Measurements from ENCODE around the gene MRPL12. TPM values are rescaled to one million over a fixed set of nuclear protein-coding genes. Genes with fewer than 3 reads are reported as not detected.

The MRPL12 gene
- total and polyA plus RNA-seq, 2 experiments from 2014 or later, result 4.3 to 78.5 TPM

DNA sequence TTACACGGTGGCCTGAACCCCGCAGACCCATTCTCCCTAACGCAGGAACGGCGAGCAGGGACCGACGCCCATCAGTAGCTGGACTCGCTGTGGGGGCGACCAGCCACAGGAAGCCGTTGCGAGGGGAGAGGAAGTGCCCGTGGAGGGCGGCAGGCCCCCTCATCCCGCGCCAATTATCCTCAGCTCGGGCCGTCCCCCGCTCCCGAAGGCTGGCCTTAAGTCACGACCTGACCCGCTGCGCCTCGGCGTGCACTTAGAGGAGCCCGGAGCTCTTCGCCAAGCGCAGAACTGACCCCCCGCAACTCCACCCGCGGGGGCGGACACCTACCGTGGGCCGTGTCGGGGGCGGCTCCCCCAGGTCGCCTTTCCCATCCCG, 20.0 kb upstream of the MRPL12 start:
- Histone ChIP-seq H3K9me2 (ENCODE audit: insufficient read depth) (no peaks in the 10 kb centered on the region), H3K9me3 (ENCODE audit: low read depth) (no peaks in the 10 kb centered on the region), H3K4me1 (ENCODE audit: insufficient read depth) (peaks cover 23% of the 10 kb centered on the region), H3K4me2 (ENCODE audit: unreplicated experiment) (peak overlapping the region; percentile 88), H3F3A (ENCODE audit: insufficient read depth) (peaks cover 7% of the 10 kb centered on the region), H3K36me3 (ENCODE audit: low read depth) (peaks cover 19% of the 10 kb centered on the region), H2AFZ (peak overlapping the region; percentile 68), H3K27ac (peak overlapping the region; percentile 73), H3K27me3 (replicated peaks; ENCODE audit: insufficient read depth) (no peaks in the 10 kb centered on the region), H3K79me2 (ENCODE audit: insufficient read depth) (peaks cover 91% of the 10 kb centered on the region), H4K20me1 (ENCODE audit: insufficient read depth) (peaks cover 6% of the 10 kb centered on the region; the same call in 1 of the 2 replicates), H3K9ac (peak overlapping the region; percentile 93), H3K4me3 (peak overlapping the region; percentile 86)
- TF ChIP-seq EZH2 (IDR thresholded peaks at IDR 0.05; ENCODE audit: insufficient read depth, poor library complexity, severe bottlenecking), result no peak
- no peak for TF ChIP-seq EZH2phosphoT487 (IDR thresholded peaks at IDR 0.05; ENCODE audit: insufficient read depth, low read depth)
- in situ Hi-C loops (cut with MboI), result no loop called here
- peak; percentile 55 for DNase-seq
- WGBS, 2 experiments (ENCODE audit: low coverage in 1 of 2, low lambda C conversion rate in 2 of 2, missing lambda C conversion rate in 2 of 2), result 2% methylated on average over 26 to 28 of the region's 37 CpGs

DNA sequence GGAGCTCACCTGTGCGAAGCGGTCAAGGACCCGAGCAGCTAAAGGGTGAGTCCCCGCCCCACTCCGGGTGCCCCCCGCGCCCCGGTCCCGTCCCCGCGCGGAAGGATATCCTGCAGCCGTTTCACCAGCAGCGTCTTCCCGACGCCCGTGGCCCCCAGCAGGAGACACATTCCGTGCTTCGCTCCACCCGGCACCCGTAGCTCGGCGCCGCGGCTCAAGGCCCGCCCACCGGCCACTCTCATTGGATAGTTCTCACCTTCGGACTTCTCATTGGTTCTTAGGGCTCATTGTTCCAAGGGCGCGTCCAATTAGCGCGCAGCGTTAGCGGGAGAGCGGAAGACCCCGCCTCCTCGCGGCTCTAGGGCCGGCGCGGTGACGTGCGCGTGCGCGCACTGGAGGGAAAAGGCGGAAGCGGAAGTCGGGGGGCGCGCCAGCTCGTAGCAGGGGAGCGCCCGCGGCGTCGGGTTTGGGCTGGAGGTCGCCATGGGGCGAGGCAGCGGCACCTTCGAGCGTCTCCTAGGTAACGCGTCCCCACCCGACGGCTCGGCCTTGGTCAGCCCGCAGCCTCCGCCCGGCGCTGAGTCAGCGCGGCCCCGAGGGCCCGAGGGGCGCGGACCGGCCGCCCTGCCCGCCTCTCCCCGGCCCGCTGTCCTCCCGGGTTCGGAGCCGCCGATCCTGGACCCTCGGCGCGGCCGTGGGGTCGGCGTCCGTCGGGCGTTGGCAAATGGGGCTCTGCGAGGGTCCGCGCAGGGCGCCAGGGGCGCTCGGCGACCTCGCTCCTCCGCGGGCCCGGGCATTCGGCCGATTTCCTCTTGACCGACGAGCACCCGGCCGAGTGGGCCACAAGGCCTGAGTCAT, 19.4 kb upstream of the MRPL12 start, which contains the start of the genes ARL16 and HGS:
ARL16 (minus strand) TSS at position 214 of the 858 bp plus-strand sequence; CDS start at position 170, 44 bp downstream.
HGS (plus strand) TSS at position 428 of the 858 bp plus-strand sequence; CDS start at position 484, 56 bp downstream.
- no peaks in the 10 kb centered on the region for H3K9me2 ChIP-seq (ENCODE audit: insufficient read depth)
- peaks cover 92% of the 10 kb centered on the region for H3K79me2 ChIP-seq (ENCODE audit: insufficient read depth)
- H3K4me2 ChIP-seq (ENCODE audit: unreplicated experiment), result peak within 1 kb of the TSS; percentile 88
- WGBS, 2 experiments (ENCODE audit: low coverage in 1 of 2, low lambda C conversion rate in 2 of 2, missing lambda C conversion rate in 2 of 2), result 0 to 1% methylated on average over 90 to 112 of the region's 112 CpGs
- H3K36me3 ChIP-seq (ENCODE audit: low read depth), result peaks cover 23% of the 10 kb centered on the region
- H3K9ac ChIP-seq, result peak within 1 kb of the TSS; percentile 93
- H3K4me1 ChIP-seq (ENCODE audit: insufficient read depth), result peaks cover 23% of the 10 kb centered on the region
- in situ Hi-C loops (cut with MboI), result no loop called here
- peak within 1 kb of the TSS; percentile 68 for H2AFZ ChIP-seq
- peak; percentile 100 for DNase-seq
- no peaks in the 10 kb centered on the region for H3K27me3 ChIP-seq (replicated peaks; ENCODE audit: insufficient read depth)
- peaks cover 7% of the 10 kb centered on the region for H3F3A ChIP-seq (ENCODE audit: insufficient read depth)
- TF ChIP-seq EZH2 (IDR thresholded peaks at IDR 0.05; ENCODE audit: insufficient read depth, poor library complexity, severe bottlenecking) (no peak), EZH2phosphoT487 (IDR thresholded peaks at IDR 0.05; ENCODE audit: insufficient read depth, low read depth) (no peak)
- H4K20me1 ChIP-seq (ENCODE audit: insufficient read depth), result peaks cover 6% of the 10 kb centered on the region; the same call in 1 of the 2 replicates
- H3K9me3 ChIP-seq (ENCODE audit: low read depth), result no peaks in the 10 kb centered on the region
- H3K4me3 ChIP-seq, result peak within 1 kb of the TSS; percentile 86
- H3K27ac ChIP-seq, result peak within 1 kb of the TSS; percentile 96

DNA sequence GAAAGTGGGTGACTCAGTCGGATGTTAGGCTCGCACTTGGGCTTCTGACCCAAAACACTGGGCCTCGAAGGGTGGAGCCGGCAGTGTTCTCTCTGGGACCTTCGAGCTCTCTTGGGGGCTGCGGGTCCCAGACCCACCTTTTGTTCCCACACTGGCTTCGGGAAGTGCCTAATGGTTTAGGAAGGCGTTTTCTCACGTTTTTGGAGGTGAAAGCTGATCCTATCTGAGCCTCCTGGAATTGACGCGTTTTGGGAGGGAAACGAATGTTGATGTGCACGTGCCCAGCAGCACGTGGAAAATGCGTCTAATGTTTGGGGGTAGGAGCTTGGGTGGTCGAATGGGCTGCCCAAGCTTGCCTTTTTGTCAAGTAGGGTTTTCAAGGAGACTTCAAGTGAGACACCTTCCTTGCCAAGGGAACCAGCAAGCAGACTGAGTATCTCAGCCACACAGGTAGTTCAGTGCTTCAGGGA, 18.7 kb upstream of the MRPL12 start:
- no peaks in the 10 kb centered on the region for H3K27me3 ChIP-seq (replicated peaks; ENCODE audit: insufficient read depth)
- H3F3A ChIP-seq (ENCODE audit: insufficient read depth), result peaks cover 7% of the 10 kb centered on the region
- no peaks in the 10 kb centered on the region for H3K9me2 ChIP-seq (ENCODE audit: insufficient read depth)
- H3K4me2 ChIP-seq (ENCODE audit: unreplicated experiment), result peak overlapping the region; percentile 88
- H2AFZ ChIP-seq, result no peak overlapping the region
- peaks cover 92% of the 10 kb centered on the region for H3K79me2 ChIP-seq (ENCODE audit: insufficient read depth)
- peaks cover 6% of the 10 kb centered on the region; the same call in 1 of the 2 replicates for H4K20me1 ChIP-seq (ENCODE audit: insufficient read depth)
- H3K36me3 ChIP-seq (ENCODE audit: low read depth), result peaks cover 27% of the 10 kb centered on the region
- peak overlapping the region; percentile 96 for H3K27ac ChIP-seq
- DNase-seq, result no peak
- TF ChIP-seq EZH2phosphoT487 (IDR thresholded peaks at IDR 0.05; ENCODE audit: insufficient read depth, low read depth) (no peak), EZH2 (IDR thresholded peaks at IDR 0.05; ENCODE audit: insufficient read depth, poor library complexity, severe bottlenecking) (no peak)
- in situ Hi-C loops (cut with MboI), result no loop called here
- no peaks in the 10 kb centered on the region for H3K9me3 ChIP-seq (ENCODE audit: low read depth)
- 1 to 2% methylated on average over 16 of the region's 16 CpGs for WGBS, 2 experiments (ENCODE audit: low coverage in 1 of 2, low lambda C conversion rate in 2 of 2, missing lambda C conversion rate in 2 of 2)
- peaks cover 23% of the 10 kb centered on the region for H3K4me1 ChIP-seq (ENCODE audit: insufficient read depth)
- peak overlapping the region; percentile 86 for H3K4me3 ChIP-seq
- H3K9ac ChIP-seq, result peak overlapping the region; percentile 93

DNA sequence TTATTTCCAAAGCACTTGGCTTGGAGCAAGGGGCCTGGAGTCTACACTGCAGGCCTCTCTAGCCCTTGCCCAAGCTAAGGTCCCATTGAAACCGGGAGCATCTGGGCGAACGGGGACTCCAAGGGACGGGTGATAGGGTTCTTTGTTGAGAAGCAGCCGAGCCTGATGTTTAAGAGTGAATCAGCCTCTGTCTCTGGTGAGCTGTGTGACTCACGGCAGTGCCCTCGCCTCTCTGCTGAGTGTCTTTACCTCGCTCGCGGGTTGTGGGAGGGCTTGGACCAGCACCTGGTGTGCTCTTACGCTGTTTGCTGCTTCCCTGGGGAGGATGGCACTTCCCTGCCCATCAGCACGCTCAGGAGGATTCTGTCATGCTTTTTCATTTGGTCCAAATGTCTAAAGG, 18.1 kb upstream of the MRPL12 start:
- WGBS, 2 experiments (ENCODE audit: low coverage in 1 of 2, low lambda C conversion rate in 2 of 2, missing lambda C conversion rate in 2 of 2), result 12 to 13% methylated on average over 12 of the region's 12 CpGs
- Histone ChIP-seq H3K27ac (peak overlapping the region; percentile 96), H2AFZ (no peak overlapping the region), H3K4me3 (peak overlapping the region; percentile 86), H3F3A (ENCODE audit: insufficient read depth) (peaks cover 7% of the 10 kb centered on the region), H3K9me3 (ENCODE audit: low read depth) (no peaks in the 10 kb centered on the region), H3K27me3 (replicated peaks; ENCODE audit: insufficient read depth) (no peaks in the 10 kb centered on the region), H3K4me2 (ENCODE audit: unreplicated experiment) (peak overlapping the region; percentile 88), H3K36me3 (ENCODE audit: low read depth) (peaks cover 27% of the 10 kb centered on the region), H3K4me1 (ENCODE audit: insufficient read depth) (peaks cover 23% of the 10 kb centered on the region), H3K79me2 (ENCODE audit: insufficient read depth) (peaks cover 92% of the 10 kb centered on the region), H3K9me2 (ENCODE audit: insufficient read depth) (no peaks in the 10 kb centered on the region), H4K20me1 (ENCODE audit: insufficient read depth) (peaks cover 6% of the 10 kb centered on the region; the same call in 1 of the 2 replicates), H3K9ac (peak overlapping the region; percentile 93)
- in situ Hi-C loops (cut with MboI), result no loop called here
- peak; percentile 96 for DNase-seq
- TF ChIP-seq EZH2phosphoT487 (IDR thresholded peaks at IDR 0.05; ENCODE audit: insufficient read depth, low read depth) (no peak), EZH2 (IDR thresholded peaks at IDR 0.05; ENCODE audit: insufficient read depth, poor library complexity, severe bottlenecking) (no peak)

Measured in GM23248 (cell line).